A549 (cell line): ENCODE measurements around the gene PKHD1.

ENCODE experiments used
- EHMT2 ChIP-seq: fragments of 200-600 bp; sonication (generic); IDR thresholded peaks from 2 replicates; pipeline ENCODE4 v1.6.1; 2016; ENCODE audit warnings: antibody characterized with exemption, low read depth, mild to moderate bottlenecking, moderate library complexity
- ZFP36 ChIP-seq: fragments of 450-650 bp; IDR thresholded peaks from 2 replicates; pipeline ENCODE4 v1.6.1; 2014; ENCODE audit warnings: borderline replicate concordance; ENCODE audit not compliant: partially characterized antibody
- ZNF302 ChIP-seq: fragments of 250-450 bp; sonication (Bioruptor Pico); IDR thresholded peaks from 2 replicates; pipeline ENCODE4 v1.9.0; 2021; ENCODE audit warnings: inconsistent platforms, mild to moderate bottlenecking, moderate library complexity
- TF ChIP-seq, protein P1 (sequence below): fragments of >200 bp; sonication (Bioruptor Twin); formaldehyde crosslinking; IDR thresholded peaks from 3 replicates; pipeline ENCODE4 v1.5.1; 2016
- TF ChIP-seq, protein P2 (sequence below): fragments of 250-450 bp; sonication (Bioruptor Pico); IDR thresholded peaks from 2 replicates; pipeline ENCODE4 v1.5.0; 2020; ENCODE audit warnings: low read depth, mild to moderate bottlenecking, moderate library complexity

DNA sequence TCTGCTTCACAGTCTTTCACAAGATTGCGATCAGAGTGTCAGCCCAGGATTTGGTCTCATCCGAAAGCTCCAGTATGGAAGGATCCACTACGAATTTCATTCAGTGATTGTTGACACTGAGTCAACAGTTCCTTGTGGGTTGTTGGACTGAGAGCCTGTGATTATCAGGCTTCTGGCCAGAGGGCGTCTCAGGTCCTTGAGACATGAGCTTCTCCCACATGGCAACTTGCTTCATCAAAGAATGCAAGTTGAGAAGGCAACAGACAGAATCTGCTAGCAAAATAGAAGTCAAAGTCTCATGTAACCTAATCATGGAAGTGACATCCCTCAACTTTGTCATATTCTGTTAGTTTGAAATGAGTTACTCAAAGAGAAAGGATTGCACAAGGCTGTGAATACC, 40.5 kb upstream of the PKHD1 start:
- TF ChIP-seq, protein P1, sequence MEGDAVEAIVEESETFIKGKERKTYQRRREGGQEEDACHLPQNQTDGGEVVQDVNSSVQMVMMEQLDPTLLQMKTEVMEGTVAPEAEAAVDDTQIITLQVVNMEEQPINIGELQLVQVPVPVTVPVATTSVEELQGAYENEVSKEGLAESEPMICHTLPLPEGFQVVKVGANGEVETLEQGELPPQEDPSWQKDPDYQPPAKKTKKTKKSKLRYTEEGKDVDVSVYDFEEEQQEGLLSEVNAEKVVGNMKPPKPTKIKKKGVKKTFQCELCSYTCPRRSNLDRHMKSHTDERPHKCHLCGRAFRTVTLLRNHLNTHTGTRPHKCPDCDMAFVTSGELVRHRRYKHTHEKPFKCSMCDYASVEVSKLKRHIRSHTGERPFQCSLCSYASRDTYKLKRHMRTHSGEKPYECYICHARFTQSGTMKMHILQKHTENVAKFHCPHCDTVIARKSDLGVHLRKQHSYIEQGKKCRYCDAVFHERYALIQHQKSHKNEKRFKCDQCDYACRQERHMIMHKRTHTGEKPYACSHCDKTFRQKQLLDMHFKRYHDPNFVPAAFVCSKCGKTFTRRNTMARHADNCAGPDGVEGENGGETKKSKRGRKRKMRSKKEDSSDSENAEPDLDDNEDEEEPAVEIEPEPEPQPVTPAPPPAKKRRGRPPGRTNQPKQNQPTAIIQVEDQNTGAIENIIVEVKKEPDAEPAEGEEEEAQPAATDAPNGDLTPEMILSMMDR: no peak
- TF ChIP-seq, protein P2, sequence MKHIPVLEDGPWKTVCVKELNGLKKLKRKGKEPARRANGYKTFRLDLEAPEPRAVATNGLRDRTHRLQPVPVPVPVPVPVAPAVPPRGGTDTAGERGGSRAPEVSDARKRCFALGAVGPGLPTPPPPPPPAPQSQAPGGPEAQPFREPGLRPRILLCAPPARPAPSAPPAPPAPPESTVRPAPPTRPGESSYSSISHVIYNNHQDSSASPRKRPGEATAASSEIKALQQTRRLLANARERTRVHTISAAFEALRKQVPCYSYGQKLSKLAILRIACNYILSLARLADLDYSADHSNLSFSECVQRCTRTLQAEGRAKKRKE (CRISPR knock-in tag): no peak
- TF ChIP-seq ZNF302 (CRISPR knock-in tag) (no peak), ZFP36 (no peak), EHMT2 (no peak)
